ENCODE measurements around the gene DIAPH1.

The DIAPH1 gene

GRCh38 chr5:141496038-141496437 is 122.8 kb downstream of the DIAPH1 start:
- Mint-ChIP-seq H3K27ac (no peak overlapping the region), H3K4me1 (ENCODE audit: low read depth) (peaks cover 6% of the 10 kb centered on the region), H3K36me3 (ENCODE audit: low read depth) (no peaks in the 10 kb centered on the region), H3K27me3 (peaks cover 70% of the 10 kb centered on the region), H3K9me3 (no peaks in the 10 kb centered on the region), H3K4me3 (no peak overlapping the region)
- intact Hi-C loops (cut with micrococcal nuclease) = no loop called here

GRCh38 chr5:141495453-141495811 is 123.4 kb downstream of the DIAPH1 start:
- Mint-ChIP-seq H3K4me1 (ENCODE audit: low read depth) (peaks cover 6% of the 10 kb centered on the region), H3K27ac (no peak overlapping the region), H3K27me3 (peaks cover 76% of the 10 kb centered on the region), H3K36me3 (ENCODE audit: low read depth) (no peaks in the 10 kb centered on the region), H3K4me3 (no peak overlapping the region), H3K9me3 (no peaks in the 10 kb centered on the region)
- intact Hi-C loops (cut with micrococcal nuclease) = no loop called here

GRCh38 chr5:141494761-141495452 is 123.9 kb downstream of the DIAPH1 start:
- H3K27ac Mint-ChIP-seq = no peak overlapping the region
- H3K4me1 Mint-ChIP-seq (ENCODE audit: low read depth) = peaks cover 6% of the 10 kb centered on the region
- no peaks in the 10 kb centered on the region for H3K36me3 Mint-ChIP-seq (ENCODE audit: low read depth)
- H3K4me3 Mint-ChIP-seq = no peak overlapping the region
- intact Hi-C loops (cut with micrococcal nuclease) = no loop called here
- peaks cover 82% of the 10 kb centered on the region for H3K27me3 Mint-ChIP-seq
- H3K9me3 Mint-ChIP-seq = no peaks in the 10 kb centered on the region

- no peaks in the 10 kb centered on the region for H3K9me3 Mint-ChIP-seq
- peaks cover 91% of the 10 kb centered on the region for H3K27me3 Mint-ChIP-seq
- no peaks in the 10 kb centered on the region for H3K36me3 Mint-ChIP-seq (ENCODE audit: low read depth)
- no peak overlapping the region for H3K4me3 Mint-ChIP-seq
- no peak overlapping the region for H3K27ac Mint-ChIP-seq
- peaks cover 6% of the 10 kb centered on the region for H3K4me1 Mint-ChIP-seq (ENCODE audit: low read depth)
- intact Hi-C loops (cut with micrococcal nuclease) = no loop called here
These were observed 125.0 kb downstream of the DIAPH1 start for GRCh38 chr5:141493500-141494422.

- Mint-ChIP-seq H3K27me3 (peaks cover 88% of the 10 kb centered on the region), H3K4me3 (peak overlapping the region; percentile 68), H3K27ac (no peak overlapping the region), H3K4me1 (ENCODE audit: low read depth) (peaks cover 6% of the 10 kb centered on the region), H3K9me3 (no peaks in the 10 kb centered on the region), H3K36me3 (ENCODE audit: low read depth) (no peaks in the 10 kb centered on the region)
- intact Hi-C loops (cut with micrococcal nuclease) = no loop called here
These were observed 126.5 kb downstream of the DIAPH1 start for GRCh38 chr5:141492168-141492885.

- Mint-ChIP-seq H3K36me3 (ENCODE audit: low read depth) (no peaks in the 10 kb centered on the region), H3K27ac (no peak overlapping the region), H3K27me3 (peaks cover 93% of the 10 kb centered on the region), H3K4me1 (ENCODE audit: low read depth) (peaks cover 6% of the 10 kb centered on the region), H3K4me3 (peak overlapping the region; percentile 68), H3K9me3 (no peaks in the 10 kb centered on the region)
- intact Hi-C loops (cut with micrococcal nuclease) = no loop called here
These were observed 127.3 kb downstream of the DIAPH1 start for GRCh38 chr5:141491323-141492167.

GRCh38 chr5:141490771-141491170 is 128.0 kb downstream of the DIAPH1 start:
- intact Hi-C loops (cut with micrococcal nuclease) = no loop called here
- no peaks in the 10 kb centered on the region for H3K9me3 Mint-ChIP-seq
- peaks cover 6% of the 10 kb centered on the region for H3K4me1 Mint-ChIP-seq (ENCODE audit: low read depth)
- H3K27ac Mint-ChIP-seq = no peak overlapping the region
- H3K36me3 Mint-ChIP-seq (ENCODE audit: low read depth) = no peaks in the 10 kb centered on the region
- peaks cover 93% of the 10 kb centered on the region for H3K27me3 Mint-ChIP-seq
- no peak overlapping the region for H3K4me3 Mint-ChIP-seq

- Mint-ChIP-seq H3K4me1 (ENCODE audit: low read depth) (peaks cover 6% of the 10 kb centered on the region), H3K36me3 (ENCODE audit: low read depth) (no peaks in the 10 kb centered on the region), H3K27ac (no peak overlapping the region), H3K9me3 (no peaks in the 10 kb centered on the region), H3K27me3 (peaks cover 93% of the 10 kb centered on the region), H3K4me3 (no peak overlapping the region)
- intact Hi-C loops (cut with micrococcal nuclease) = no loop called here
These were observed 128.5 kb downstream of the DIAPH1 start for GRCh38 chr5:141490271-141490670.

GRCh38 chr5:141489841-141490240 is 129.0 kb downstream of the DIAPH1 start:
- Mint-ChIP-seq H3K36me3 (ENCODE audit: low read depth) (no peaks in the 10 kb centered on the region), H3K27me3 (peaks cover 93% of the 10 kb centered on the region), H3K27ac (no peak overlapping the region), H3K4me3 (no peak overlapping the region), H3K4me1 (ENCODE audit: low read depth) (peaks cover 11% of the 10 kb centered on the region), H3K9me3 (no peaks in the 10 kb centered on the region)
- intact Hi-C loops (cut with micrococcal nuclease) = no loop called here

- intact Hi-C loops (cut with micrococcal nuclease) = no loop called here
- Mint-ChIP-seq H3K4me1 (ENCODE audit: low read depth) (peaks cover 14% of the 10 kb centered on the region), H3K9me3 (no peaks in the 10 kb centered on the region), H3K27me3 (peaks cover 95% of the 10 kb centered on the region), H3K27ac (no peak within 1 kb of the TSS), H3K4me3 (no peak within 1 kb of the TSS), H3K36me3 (ENCODE audit: low read depth) (no peaks in the 10 kb centered on the region)
These were observed 129.9 kb downstream of the DIAPH1 start, which contains the start of gene PCDHGC5 for GRCh38 chr5:141488591-141489561. PCDHGC5 (plus strand) TSS chr5:141489081; CDS start chr5:141489241, 160 bp downstream.

- Mint-ChIP-seq H3K9me3 (no peaks in the 10 kb centered on the region), H3K27ac (no peak overlapping the region), H3K36me3 (ENCODE audit: low read depth) (no peaks in the 10 kb centered on the region), H3K4me3 (no peak overlapping the region), H3K27me3 (peaks cover 95% of the 10 kb centered on the region), H3K4me1 (ENCODE audit: low read depth) (peaks cover 13% of the 10 kb centered on the region)
- intact Hi-C loops (cut with micrococcal nuclease) = no loop called here
These were observed 131.7 kb downstream of the DIAPH1 start for GRCh38 chr5:141487131-141487530.

GRCh38 chr5:141486091-141486490 is 132.7 kb downstream of the DIAPH1 start:
- Mint-ChIP-seq H3K27ac (no peak overlapping the region), H3K4me1 (ENCODE audit: low read depth) (peaks cover 8% of the 10 kb centered on the region), H3K36me3 (ENCODE audit: low read depth) (no peaks in the 10 kb centered on the region), H3K4me3 (no peak overlapping the region), H3K27me3 (peaks cover 89% of the 10 kb centered on the region), H3K9me3 (no peaks in the 10 kb centered on the region)
- intact Hi-C loops (cut with micrococcal nuclease) = no loop called here

Measured in dendritic cell treated with granulocyte-macrophage colony-stimulating factor and Interleukin-4, amounts not matched to agents 40 ng/mL and 50 ng/mL, for 4 days (primary cell).